B cell (primary cell): Measurements from ENCODE around the gene KCNJ11. TPM values are rescaled to one million over a fixed set of nuclear protein-coding genes. Genes with fewer than 3 reads are reported as not detected.

ENCODE experiments used
- ATAC-seq: fragments of 200-7000 bp; cut with Tn5 transposase; one replicate; pipeline ENCODE4 v1.10.0; 2021; ENCODE audit warnings: low read depth, mild to moderate bottlenecking, moderate number of reproducible peaks, moderate library complexity
- CTCF ChIA-PET: fragments of 350-600 bp; sonication (Branson Sonifier 250); formaldehyde crosslinking; loops from one replicate; lab custom pipeline; 2021; ENCODE audit warnings: antibody characterized with exemption, inconsistent platforms; lab: Charles Lee
- POLR2A ChIA-PET: fragments of 350-600 bp; sonication (Branson Sonifier 250); formaldehyde crosslinking; loops from one replicate; lab custom pipeline; 2021; ENCODE audit warnings: antibody characterized with exemption; lab: Charles Lee
- DNase-seq: peaks from one replicate; pipeline ENCODE4 v3.0.0; 2013
- H2AFZ ChIP-seq: 2 replicates; pipeline ENCODE4 v1.6.1; 2012; ENCODE audit warnings: mild to moderate bottlenecking, low read depth, low read length; ENCODE audit not compliant: insufficient read depth, poor library complexity, severe bottlenecking
- H3K27ac ChIP-seq, 2 donors: 1 replicate in 1 of 2; 2 replicates in 1 of 2; pipeline ENCODE4 v1.5.1; 2012 to 2013; ENCODE audit warnings: low read length in 2 of 2, mild to moderate bottlenecking in 2 of 2, moderate library complexity in 1 of 2
- H3K27me3 ChIP-seq, 4 experiments: fragments of 200-600 bp in 1 of 4; sonication (generic) in 1 of 4; replicated peaks in 1 of 4; 1 replicate in 2 of 4; 2 replicates in 2 of 4; pipeline versions ENCODE4 v1.6.1 to v1.7.0; 2013 to 2016; ENCODE audit warnings: low read length in 3 of 4, mild to moderate bottlenecking in 2 of 4, mixed read lengths in 1 of 4, moderate library complexity in 1 of 4; ENCODE audit not compliant: insufficient read depth in 4 of 4, control insufficient read depth in 3 of 4; ENCODE audit errors: control extremely low read depth in 1 of 4
- H3K36me3 ChIP-seq, 2 experiments: replicated peaks in 1 of 2; 1 replicate in 1 of 2; 2 replicates in 1 of 2; pipeline versions ENCODE4 v1.6.1 to v1.7.1; 2013; ENCODE audit warnings: low read length in 1 of 2; ENCODE audit not compliant: insufficient read depth in 2 of 2, control insufficient read depth in 1 of 2; ENCODE audit errors: control extremely low read depth in 1 of 2, extremely low read depth in 1 of 2
- H3K4me1 ChIP-seq, 2 donors: fragments of 200-600 bp in 1 of 2; sonication (generic) in 1 of 2; 1 replicate in 1 of 2; 2 replicates in 1 of 2; pipeline versions ENCODE4 v1.5.1 to v1.6.1; 2013 to 2017; ENCODE audit warnings: low read length in 2 of 2; ENCODE audit not compliant: control insufficient read depth in 2 of 2, insufficient read depth in 2 of 2
- H3K4me2 ChIP-seq: replicated peaks from 2 replicates; pipeline ENCODE3; 2012; ENCODE audit warnings: mild to moderate bottlenecking, low read depth, low read length; ENCODE audit not compliant: poor library complexity, severe bottlenecking
- H3K4me3 ChIP-seq, 5 experiments: fragments of 200-600 bp in 1 of 5; sonication (generic) in 1 of 5; 1 replicate in 3 of 5; 2 replicates in 2 of 5; pipeline versions ENCODE4 v1.5.1 to v1.7.0; 2011 to 2016; ENCODE audit warnings: low read length in 4 of 5, mild to moderate bottlenecking in 4 of 5, low read depth in 2 of 5, control low read depth in 1 of 5, moderate library complexity in 1 of 5; ENCODE audit not compliant: insufficient read depth in 1 of 5; ENCODE audit errors: control extremely low read depth in 1 of 5, extremely low read depth in 1 of 5
- H3K79me2 ChIP-seq: fragments of 200-600 bp; sonication (generic); one replicate; pipeline ENCODE4 v1.6.0; 2016; ENCODE audit warnings: low read length; ENCODE audit not compliant: control insufficient read depth, insufficient read depth
- H3K9ac ChIP-seq: fragments of 200-600 bp; sonication (generic); 2 replicates; pipeline ENCODE4 v1.6.1; 2017; ENCODE audit warnings: mild to moderate bottlenecking, low read length, moderate library complexity
- H3K9me3 ChIP-seq, 3 donors: one replicate each; pipeline versions ENCODE4 v1.6.1 to v1.7.1; 2013; ENCODE audit warnings: low read length in 2 of 3; ENCODE audit not compliant: control insufficient read depth in 2 of 3, insufficient read depth in 1 of 3; ENCODE audit errors: control extremely low read depth in 1 of 3
- H4K20me1 ChIP-seq: 2 replicates; pipeline ENCODE4 v1.6.0; 2012; ENCODE audit warnings: mild to moderate bottlenecking, low read length; ENCODE audit not compliant: insufficient read depth, control insufficient read depth, poor library complexity, severe bottlenecking
- H3K27ac Mint-ChIP-seq: one replicate; pipeline ENCODE4 v1.8.0; 2021; ENCODE audit warnings: mixed read lengths
- H3K27me3 Mint-ChIP-seq: one replicate; pipeline ENCODE4 v1.8.0; 2021; ENCODE audit warnings: mixed read lengths
- H3K4me1 Mint-ChIP-seq: one replicate; pipeline ENCODE4 v1.8.0; 2021; ENCODE audit warnings: mixed read lengths
- H3K4me3 Mint-ChIP-seq: one replicate; pipeline ENCODE4 v1.8.0; 2021; ENCODE audit warnings: mixed read lengths
- H3K9me3 Mint-ChIP-seq: one replicate; pipeline ENCODE4 v1.8.0; 2022; ENCODE audit warnings: mixed read lengths; ENCODE audit not compliant: insufficient read depth
- EZH2 ChIP-seq: IDR thresholded peaks from 2 replicates; pipeline ENCODE4 v1.6.1; 2012; ENCODE audit warnings: borderline replicate concordance, low read depth, mild to moderate bottlenecking, moderate library complexity, low read length; ENCODE audit not compliant: insufficient read depth, poor library complexity, severe bottlenecking
- WGBS: methylation state at CpG from one replicate; pipeline ENCODE4 v1.1.5; 2013; ENCODE audit warnings: missing lambda C conversion rate; ENCODE audit not compliant: insufficient coverage; 5-methylcytosine and 5-hydroxymethylcytosine counted together
- intact Hi-C: fragments of 100-400 bp; cut with micrococcal nuclease; formaldehyde crosslinking; loops from one replicate; pipeline ENCODE4 v1.10.0; 2022
- polyA plus RNA-seq: library from polyadenylated mRNA; depleted of rRNA; stranded (reverse); fragments of >200 nt; gene quantifications from 2 replicates; pipeline ENCODE4 v1.2.3, GENCODE V29; 2012
- total RNA-seq, 2 donors: library from RNA; stranded (reverse); fragments of 120-200 nt in 1 of 2; gene quantifications; 1 replicate in 1 of 2; 2 replicates in 1 of 2; pipeline versions ENCODE4 v1.2.3 to v1.2.4, GENCODE V29; 2013 to 2022
- TF ChIP-seq, protein P1 (sequence below): fragments of 200-600 bp; IDR thresholded peaks from one replicate; pipeline ENCODE4 v1.8.0; 2022; ENCODE audit warnings: antibody characterized with exemption, mild to moderate bottlenecking

Gene KCNJ11
- total and polyA plus RNA-seq, 2 donors (not counting 1 experiment from before 2014, with no cell fraction given): 1.4 to 2.1 TPM

DNA sequence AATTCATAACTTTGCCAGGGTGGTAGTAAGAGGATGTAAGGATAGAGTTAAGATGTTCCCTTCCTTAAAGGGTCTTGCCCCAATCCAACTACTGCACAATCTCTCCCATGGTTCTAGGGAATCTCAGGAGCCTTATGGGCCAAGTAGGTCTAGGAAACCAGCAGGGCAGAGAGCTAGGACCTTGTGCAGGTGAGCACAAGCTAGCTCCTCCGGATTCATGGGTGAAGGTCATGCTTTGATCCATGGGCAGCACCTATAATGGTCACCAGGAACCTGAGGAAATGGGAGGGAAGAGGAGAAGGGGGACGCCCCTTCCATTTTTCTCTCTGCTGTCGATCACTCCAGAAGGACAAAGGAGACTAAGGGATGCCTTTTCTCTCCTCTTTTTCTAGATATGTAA, 16.8 kb downstream of the KCNJ11 start:
- peaks cover 26% of the 10 kb centered on the region for H3K9me3 Mint-ChIP-seq
- H3K4me1 Mint-ChIP-seq: no peaks in the 10 kb centered on the region
- Histone ChIP-seq H3K36me3 (no peaks in the 10 kb centered on the region), H3K4me1 (no peaks in the 10 kb centered on the region), H3K4me2 (no peak overlapping the region), H3K9me3 (peaks cover 0 to 46% (median 38%) of the 10 kb centered on the region in 3 donors), H3K4me3 (no peak overlapping the region), H3K27ac (no peak overlapping the region), H3K79me2 (no peaks in the 10 kb centered on the region), H4K20me1 (no peaks in the 10 kb centered on the region), H2AFZ (no peak overlapping the region), H3K9ac (no peak overlapping the region), H3K27me3 (peaks cover 0 to 3% (median 0%) of the 10 kb centered on the region in 4 experiments)
- POLR2A ChIA-PET: no interaction called here
- ATAC-seq (no peak), DNase-seq (no peak)
- CTCF ChIA-PET: no interaction called here
- H3K4me3 Mint-ChIP-seq: no peak overlapping the region
- H3K27me3 Mint-ChIP-seq: no peaks in the 10 kb centered on the region
- intact Hi-C loops: no loop called here
- no peak for TF ChIP-seq EZH2
- TF ChIP-seq, protein P1, sequence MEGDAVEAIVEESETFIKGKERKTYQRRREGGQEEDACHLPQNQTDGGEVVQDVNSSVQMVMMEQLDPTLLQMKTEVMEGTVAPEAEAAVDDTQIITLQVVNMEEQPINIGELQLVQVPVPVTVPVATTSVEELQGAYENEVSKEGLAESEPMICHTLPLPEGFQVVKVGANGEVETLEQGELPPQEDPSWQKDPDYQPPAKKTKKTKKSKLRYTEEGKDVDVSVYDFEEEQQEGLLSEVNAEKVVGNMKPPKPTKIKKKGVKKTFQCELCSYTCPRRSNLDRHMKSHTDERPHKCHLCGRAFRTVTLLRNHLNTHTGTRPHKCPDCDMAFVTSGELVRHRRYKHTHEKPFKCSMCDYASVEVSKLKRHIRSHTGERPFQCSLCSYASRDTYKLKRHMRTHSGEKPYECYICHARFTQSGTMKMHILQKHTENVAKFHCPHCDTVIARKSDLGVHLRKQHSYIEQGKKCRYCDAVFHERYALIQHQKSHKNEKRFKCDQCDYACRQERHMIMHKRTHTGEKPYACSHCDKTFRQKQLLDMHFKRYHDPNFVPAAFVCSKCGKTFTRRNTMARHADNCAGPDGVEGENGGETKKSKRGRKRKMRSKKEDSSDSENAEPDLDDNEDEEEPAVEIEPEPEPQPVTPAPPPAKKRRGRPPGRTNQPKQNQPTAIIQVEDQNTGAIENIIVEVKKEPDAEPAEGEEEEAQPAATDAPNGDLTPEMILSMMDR: no peak
- no peak overlapping the region for H3K27ac Mint-ChIP-seq
- WGBS: 59% methylated on average over 2 of the region's 3 CpGs

DNA sequence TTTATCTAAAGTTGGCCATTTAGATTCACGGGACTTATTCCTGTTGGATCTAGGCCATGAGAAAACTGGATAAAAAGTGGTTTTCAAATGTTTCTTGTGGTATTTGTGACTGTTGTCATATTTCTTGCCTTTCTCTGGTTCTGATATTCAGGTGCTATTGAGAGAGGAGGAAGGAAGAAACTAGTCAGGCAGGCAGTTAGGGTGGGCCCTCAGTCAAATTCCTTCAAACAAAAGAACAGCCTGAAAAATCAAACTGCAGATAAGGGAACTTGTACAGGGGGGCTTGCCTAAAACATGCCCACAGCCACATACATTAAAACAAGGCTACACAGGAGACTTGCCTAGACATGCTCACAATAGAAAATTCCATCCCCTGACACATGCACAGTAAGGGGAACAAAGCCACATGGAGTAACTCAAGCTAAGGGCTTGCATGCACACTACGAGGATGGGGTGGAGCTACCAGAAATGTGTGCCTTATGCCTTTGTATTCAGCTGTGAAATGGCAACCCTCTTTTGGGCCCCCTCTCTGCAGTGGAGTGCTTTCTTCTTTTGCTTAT, 18.7 kb downstream of the KCNJ11 start:
- 70% methylated on average over 2 of the region's 2 CpGs for WGBS
- no peak overlapping the region for H3K27ac Mint-ChIP-seq
- H3K4me3 Mint-ChIP-seq: no peak overlapping the region
- Histone ChIP-seq H2AFZ (no peak overlapping the region), H3K79me2 (no peaks in the 10 kb centered on the region), H3K36me3 (no peaks in the 10 kb centered on the region), H4K20me1 (no peaks in the 10 kb centered on the region), H3K9ac (no peak overlapping the region), H3K27ac (no peak overlapping the region), H3K4me2 (no peak overlapping the region), H3K4me1 (no peaks in the 10 kb centered on the region), H3K9me3 (peaks cover 0 to 46% (median 38%) of the 10 kb centered on the region in 3 donors), H3K4me3 (no peak overlapping the region), H3K27me3 (peaks cover 0 to 3% (median 0%) of the 10 kb centered on the region in 4 experiments)
- H3K27me3 Mint-ChIP-seq: no peaks in the 10 kb centered on the region
- ChIA-PET POLR2A (no interaction called here), CTCF (no interaction called here)
- peaks cover 26% of the 10 kb centered on the region for H3K9me3 Mint-ChIP-seq
- DNase-seq (no peak), ATAC-seq (no peak)
- H3K4me1 Mint-ChIP-seq: no peaks in the 10 kb centered on the region
- no peak for TF ChIP-seq EZH2
- TF ChIP-seq, protein P1: no peak
- intact Hi-C loops: no loop called here
